C4-2B (cell line): Measurements from ENCODE around the gene POTEH.
"Not testable (repeated sequence)": the region's sequence is repeated elsewhere in the genome, so short reads cannot be mapped to it uniquely, and the experiment has no call there.

ENCODE experiments used
- H3K27ac ChIP-seq: fragments of 450-650 bp; 2 replicates; pipeline ENCODE4 v1.5.1; 2017

POTEH gene

DNA sequence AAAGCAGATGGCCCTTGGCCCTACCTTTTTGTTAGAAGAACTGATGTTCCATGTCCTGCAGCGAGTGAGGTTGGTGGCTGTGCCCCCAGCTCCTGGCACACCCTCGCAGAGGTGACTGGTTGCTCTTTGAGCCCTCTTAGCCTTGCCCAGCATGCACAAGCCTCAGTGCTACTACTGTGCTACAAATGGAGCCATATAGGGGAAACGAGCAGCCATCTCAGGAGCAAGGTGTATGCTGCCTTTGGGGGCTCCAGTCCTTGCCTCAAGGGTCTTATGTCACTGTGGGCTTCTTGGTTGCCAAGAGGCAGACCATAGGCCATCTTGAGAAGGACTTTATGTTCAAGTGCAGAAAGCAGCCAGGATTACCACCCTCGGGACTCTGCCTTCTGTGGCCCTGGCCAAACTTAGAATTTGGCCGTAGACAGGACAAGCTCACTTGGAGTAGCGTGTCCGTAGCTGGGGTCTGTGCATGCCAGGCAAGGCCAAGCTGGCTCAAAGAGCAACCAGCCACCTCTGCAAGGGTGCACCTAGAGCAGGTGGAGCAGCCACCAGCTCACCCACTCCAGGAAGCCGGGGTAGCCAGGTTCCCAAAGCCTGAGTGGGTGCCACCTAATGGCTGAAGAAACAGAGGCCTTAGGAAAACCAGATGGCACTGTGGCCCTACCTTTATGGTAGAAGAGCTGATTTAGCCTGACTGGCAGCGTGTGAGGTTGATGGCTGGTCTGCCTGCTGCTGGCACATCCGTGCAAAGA lies 48.5 kb downstream of the POTEH start:
- H3K27ac ChIP-seq, result not testable (repeated sequence)

GRCh38 chr22:15738909-15739391 lies 49.1 kb downstream of the POTEH start:
- not testable (repeated sequence) for H3K27ac ChIP-seq

- not testable (repeated sequence) for H3K27ac ChIP-seq
Observed at GRCh38 chr22:15747636-15748323, 58.0 kb downstream of the POTEH start.

- H3K27ac ChIP-seq, result not testable (repeated sequence)
Observed at GRCh38 chr22:15749181-15749970, 59.5 kb downstream of the POTEH start.

DNA sequence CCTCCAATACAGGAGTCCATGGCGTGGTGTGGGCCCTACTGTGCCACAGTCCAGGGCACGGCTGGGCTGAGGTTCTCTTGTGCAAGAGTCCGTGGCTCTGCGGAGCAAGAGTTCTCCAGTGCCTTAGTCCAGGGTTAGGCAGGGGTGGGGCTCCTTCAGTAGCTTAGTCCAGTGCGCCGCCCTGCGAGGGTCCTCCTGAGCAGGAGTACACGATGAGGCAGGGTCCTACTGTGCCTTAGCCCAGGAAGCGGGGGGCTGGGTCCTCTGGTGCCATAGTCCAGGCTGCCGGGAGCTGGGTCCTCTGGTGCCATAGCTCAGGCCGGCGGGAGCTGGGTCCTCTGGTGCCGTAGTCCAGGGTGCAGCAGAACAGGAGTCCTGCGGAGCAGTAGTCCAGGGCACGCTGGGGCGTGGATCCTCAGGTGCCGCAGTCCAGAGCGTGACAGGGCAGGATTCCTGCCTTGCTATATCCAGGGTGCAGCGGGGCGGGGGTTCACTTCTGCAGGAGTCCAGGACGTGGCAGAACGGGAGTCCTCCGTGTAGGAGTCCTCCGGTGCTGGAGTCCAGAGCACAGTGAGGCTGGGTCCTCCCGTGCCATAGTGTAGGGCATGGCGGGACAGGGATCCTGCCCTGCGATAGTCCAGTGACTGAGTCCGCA lies 69.7 kb downstream of the POTEH start:
- H3K27ac ChIP-seq, result not testable (repeated sequence)

GRCh38 chr22:15760388-15761150 lies 70.7 kb downstream of the POTEH start:
- H3K27ac ChIP-seq, result not testable (repeated sequence)

- not testable (repeated sequence) for H3K27ac ChIP-seq
Observed at GRCh38 chr22:15761151-15761777, 71.4 kb downstream of the POTEH start.

DNA sequence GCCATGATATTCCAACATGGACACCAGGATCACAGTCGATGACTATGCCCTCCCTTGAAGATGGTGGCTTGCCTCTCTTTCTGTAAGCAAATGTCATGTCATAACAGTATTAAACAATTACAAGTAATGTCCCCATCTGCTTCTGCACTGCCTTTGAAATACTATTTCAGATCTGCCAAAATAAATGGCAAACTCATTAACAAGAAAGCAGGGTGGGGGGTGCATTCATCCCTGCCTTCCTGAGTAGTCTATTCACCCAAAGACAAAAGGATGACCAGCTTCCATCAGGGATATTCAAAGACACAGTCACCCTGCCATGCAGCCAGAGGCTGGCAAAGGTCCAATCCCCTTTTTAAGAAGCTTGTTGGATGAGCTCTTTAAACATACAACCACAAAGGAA lies 73.7 kb downstream of the POTEH start:
- not testable (repeated sequence) for H3K27ac ChIP-seq
